SHP77 (cell line): ENCODE measurements around the gene BEST2.
"Not testable (repeated sequence)": the region's sequence is repeated elsewhere in the genome, so short reads cannot be mapped to it uniquely, and the experiment has no call there.

Experiments
- DNase-seq, 2 experiments: peaks; one replicate each; lab custom pipeline; 2025; lab: John Stamatoyannopoulos, UW

Gene BEST2

GRCh38 chr19:12751635-12752034 is at the start of gene BEST2:
BEST2 (plus strand) TSS chr19:12751791; CDS start chr19:12752593, 802 bp downstream.
- DNase-seq: no peak

- DNase-seq: peak in 1 of 2 experiments; percentile 7
Observed at GRCh38 chr19:12703046-12703445, 48.5 kb upstream of the BEST2 start.

- no peak for DNase-seq
Observed at GRCh38 chr19:12705169-12705568, 46.4 kb upstream of the BEST2 start.

- no peak for DNase-seq
Observed at GRCh38 chr19:12705654-12706331, 45.8 kb upstream of the BEST2 start.

GRCh38 chr19:12706332-12706718 is 45.3 kb upstream of the BEST2 start:
- no peak for DNase-seq

- no peak for DNase-seq
Observed at GRCh38 chr19:12708641-12709040, 43.0 kb upstream of the BEST2 start.

- DNase-seq: no peak
Observed at GRCh38 chr19:12711187-12711586, 40.4 kb upstream of the BEST2 start.

- not testable (repeated sequence) for DNase-seq
Observed at GRCh38 chr19:12712077-12712476, 39.5 kb upstream of the BEST2 start.

GRCh38 chr19:12713304-12713703 is 38.3 kb upstream of the BEST2 start:
- DNase-seq: not testable (repeated sequence)

GRCh38 chr19:12715102-12715501 is 36.5 kb upstream of the BEST2 start:
- DNase-seq: no peak

GRCh38 chr19:12715929-12716328 is 35.7 kb upstream of the BEST2 start:
- DNase-seq: no peak

- DNase-seq: no peak
Observed at GRCh38 chr19:12720296-12720695, 31.3 kb upstream of the BEST2 start.

GRCh38 chr19:12720851-12721655 is 30.5 kb upstream of the BEST2 start:
- DNase-seq: no peak

GRCh38 chr19:12721656-12722565 is 29.7 kb upstream of the BEST2 start:
- no peak for DNase-seq

- DNase-seq: peak; percentile 98 to 99
Observed at GRCh38 chr19:12722566-12723380, 28.8 kb upstream of the BEST2 start.

- DNase-seq: no peak
Observed at GRCh38 chr19:12723381-12723640, 28.3 kb upstream of the BEST2 start.

- DNase-seq: peak; percentile 54 to 76
Observed at GRCh38 chr19:12723641-12724426, 27.8 kb upstream of the BEST2 start, which contains the start of gene TNPO2. TNPO2 (minus strand) TSS chr19:12723932; CDS start chr19:12720977, 2,955 bp downstream.

- DNase-seq: not testable (repeated sequence)
Observed at GRCh38 chr19:12725612-12726011, 26.0 kb upstream of the BEST2 start.

GRCh38 chr19:12726988-12727316 is 24.6 kb upstream of the BEST2 start:
- no peak for DNase-seq

GRCh38 chr19:12727745-12728433 is 23.7 kb upstream of the BEST2 start:
- no peak for DNase-seq
